ENCODE data around the gene GRB7.

Gene GRB7

GRCh38 chr17:39777534-39778365 is 40.0 kb downstream of the GRB7 start:
- ChIA-PET CTCF (interaction anchor here (0.9 kb wide), 1 partner anchor 95 kb away, joined by 3 read pairs; no protein-coding TSS in a partner anchor), POLR2A (no interaction called here)
- no peak for DNase-seq (ENCODE audit: low read depth, low spot score)
- H3K4me3 ChIP-seq (ENCODE audit: low read depth, low read length), result no peak overlapping the region
- TF ChIP-seq CTCF (IDR thresholded peaks at IDR 0.05; ENCODE audit: insufficient read depth, low read length, missing control alignments), result no peak

GRCh38 chr17:39781031-39781860 is 43.5 kb downstream of the GRB7 start:
- ChIA-PET CTCF (interaction anchor here (2.3 kb wide), 1 partner anchor 91 kb away, joined by 9 read pairs; no protein-coding TSS in a partner anchor), POLR2A (no interaction called here)
- no peak overlapping the region for H3K4me3 ChIP-seq (ENCODE audit: low read depth, low read length)
- no peak for TF ChIP-seq CTCF (IDR thresholded peaks at IDR 0.05; ENCODE audit: insufficient read depth, low read length, missing control alignments)
- no peak for DNase-seq (ENCODE audit: low read depth, low spot score)

GRCh38 chr17:39781861-39782213 is 44.1 kb downstream of the GRB7 start:
- CTCF ChIA-PET, result no interaction called here
- no peak for TF ChIP-seq CTCF (IDR thresholded peaks at IDR 0.05; ENCODE audit: insufficient read depth, low read length, missing control alignments)
- DNase-seq (ENCODE audit: low read depth, low spot score), result no peak
- POLR2A ChIA-PET, result no interaction called here
- no peak overlapping the region for H3K4me3 ChIP-seq (ENCODE audit: low read depth, low read length)

- no peak for TF ChIP-seq CTCF (IDR thresholded peaks at IDR 0.05; ENCODE audit: insufficient read depth, low read length, missing control alignments)
- CTCF ChIA-PET, result no interaction called here
- H3K4me3 ChIP-seq (ENCODE audit: low read depth, low read length), result no peak overlapping the region
- POLR2A ChIA-PET, result no interaction called here
- no peak for DNase-seq (ENCODE audit: low read depth, low spot score)
Measured at GRCh38 chr17:39782481-39782880, 44.7 kb downstream of the GRB7 start.

GRCh38 chr17:39782980-39783379 is 45.2 kb downstream of the GRB7 start:
- H3K4me3 ChIP-seq (ENCODE audit: low read depth, low read length), result no peak overlapping the region
- POLR2A ChIA-PET, result no interaction called here
- no peak for TF ChIP-seq CTCF (IDR thresholded peaks at IDR 0.05; ENCODE audit: insufficient read depth, low read length, missing control alignments)
- no peak for DNase-seq (ENCODE audit: low read depth, low spot score)
- CTCF ChIA-PET, result no interaction called here

- CTCF ChIA-PET, result interaction anchor here (1.2 to 1.4 kb wide), 2 partner anchors 32 to 165 kb away, joined by 3 to 4 read pairs; no protein-coding TSS in a partner anchor
- no peak overlapping the region for H3K4me3 ChIP-seq (ENCODE audit: low read depth, low read length)
- DNase-seq (ENCODE audit: low read depth, low spot score), result no peak
- POLR2A ChIA-PET, result no interaction called here
- no peak for TF ChIP-seq CTCF (IDR thresholded peaks at IDR 0.05; ENCODE audit: insufficient read depth, low read length, missing control alignments)
Measured at GRCh38 chr17:39787041-39787440, 49.3 kb downstream of the GRB7 start.
